ENCODE results near the gene SMARCB1.

DNA sequence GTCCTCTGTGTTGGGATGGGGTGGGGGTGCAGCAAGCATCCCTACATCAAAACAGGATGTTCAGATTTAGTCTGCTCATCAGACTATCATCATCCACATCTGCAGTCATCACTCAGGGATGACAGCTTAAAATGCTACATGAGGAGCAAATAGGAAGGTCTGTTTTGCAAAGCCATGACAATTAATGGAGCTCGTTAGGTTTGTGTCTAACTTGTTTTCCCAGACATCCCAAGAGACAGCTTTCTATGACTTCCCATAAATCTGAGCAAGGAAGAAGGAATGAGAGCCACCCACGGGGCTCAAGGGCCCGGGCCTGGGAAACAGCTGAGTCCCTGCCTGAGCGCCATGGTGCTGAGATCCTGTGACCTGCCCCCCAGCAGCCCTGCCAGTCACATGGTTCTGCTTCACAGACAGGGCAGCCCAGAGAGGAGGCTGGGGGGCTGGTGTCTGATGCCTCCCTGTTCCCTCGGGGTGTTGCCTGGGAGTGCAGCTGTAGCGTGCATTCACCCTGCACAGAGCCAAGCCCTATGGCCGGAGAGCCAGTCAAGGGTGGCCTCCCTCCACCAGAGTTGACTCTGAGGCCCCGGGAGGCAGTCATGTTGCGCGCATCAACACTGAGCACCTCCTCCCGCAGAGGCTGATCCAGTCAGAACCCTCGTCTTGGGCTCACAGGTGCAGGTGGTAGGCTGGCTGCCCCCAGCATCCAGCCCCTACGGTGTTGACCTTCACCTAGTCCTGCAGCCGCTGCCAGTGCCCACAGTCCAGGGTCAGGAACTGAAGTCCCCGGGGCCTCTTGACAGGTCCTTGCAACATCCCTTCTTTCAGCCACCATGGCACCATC lies 40.0 kb downstream of the SMARCB1 start:
- TF ChIP-seq EZH2 (IDR thresholded peaks at IDR 0.05; ENCODE audit: borderline replicate concordance, insufficient read depth, low read depth, low read length, poor library complexity, severe bottlenecking): no peak
- TF ChIP-seq, protein P1, sequence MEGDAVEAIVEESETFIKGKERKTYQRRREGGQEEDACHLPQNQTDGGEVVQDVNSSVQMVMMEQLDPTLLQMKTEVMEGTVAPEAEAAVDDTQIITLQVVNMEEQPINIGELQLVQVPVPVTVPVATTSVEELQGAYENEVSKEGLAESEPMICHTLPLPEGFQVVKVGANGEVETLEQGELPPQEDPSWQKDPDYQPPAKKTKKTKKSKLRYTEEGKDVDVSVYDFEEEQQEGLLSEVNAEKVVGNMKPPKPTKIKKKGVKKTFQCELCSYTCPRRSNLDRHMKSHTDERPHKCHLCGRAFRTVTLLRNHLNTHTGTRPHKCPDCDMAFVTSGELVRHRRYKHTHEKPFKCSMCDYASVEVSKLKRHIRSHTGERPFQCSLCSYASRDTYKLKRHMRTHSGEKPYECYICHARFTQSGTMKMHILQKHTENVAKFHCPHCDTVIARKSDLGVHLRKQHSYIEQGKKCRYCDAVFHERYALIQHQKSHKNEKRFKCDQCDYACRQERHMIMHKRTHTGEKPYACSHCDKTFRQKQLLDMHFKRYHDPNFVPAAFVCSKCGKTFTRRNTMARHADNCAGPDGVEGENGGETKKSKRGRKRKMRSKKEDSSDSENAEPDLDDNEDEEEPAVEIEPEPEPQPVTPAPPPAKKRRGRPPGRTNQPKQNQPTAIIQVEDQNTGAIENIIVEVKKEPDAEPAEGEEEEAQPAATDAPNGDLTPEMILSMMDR (IDR thresholded peaks at IDR 0.05): no peak
